ENCODE data around the gene SCYL1. TPM values are rescaled to one million over a fixed set of nuclear protein-coding genes. Genes with fewer than 3 reads are reported as not detected.

SCYL1 gene
- 10 to 100 TPM; 21.8 to 40.0 (median 27.2) TPM for polyA plus RNA-seq (ENCODE audit: low read depth in 6 of 6)

DNA sequence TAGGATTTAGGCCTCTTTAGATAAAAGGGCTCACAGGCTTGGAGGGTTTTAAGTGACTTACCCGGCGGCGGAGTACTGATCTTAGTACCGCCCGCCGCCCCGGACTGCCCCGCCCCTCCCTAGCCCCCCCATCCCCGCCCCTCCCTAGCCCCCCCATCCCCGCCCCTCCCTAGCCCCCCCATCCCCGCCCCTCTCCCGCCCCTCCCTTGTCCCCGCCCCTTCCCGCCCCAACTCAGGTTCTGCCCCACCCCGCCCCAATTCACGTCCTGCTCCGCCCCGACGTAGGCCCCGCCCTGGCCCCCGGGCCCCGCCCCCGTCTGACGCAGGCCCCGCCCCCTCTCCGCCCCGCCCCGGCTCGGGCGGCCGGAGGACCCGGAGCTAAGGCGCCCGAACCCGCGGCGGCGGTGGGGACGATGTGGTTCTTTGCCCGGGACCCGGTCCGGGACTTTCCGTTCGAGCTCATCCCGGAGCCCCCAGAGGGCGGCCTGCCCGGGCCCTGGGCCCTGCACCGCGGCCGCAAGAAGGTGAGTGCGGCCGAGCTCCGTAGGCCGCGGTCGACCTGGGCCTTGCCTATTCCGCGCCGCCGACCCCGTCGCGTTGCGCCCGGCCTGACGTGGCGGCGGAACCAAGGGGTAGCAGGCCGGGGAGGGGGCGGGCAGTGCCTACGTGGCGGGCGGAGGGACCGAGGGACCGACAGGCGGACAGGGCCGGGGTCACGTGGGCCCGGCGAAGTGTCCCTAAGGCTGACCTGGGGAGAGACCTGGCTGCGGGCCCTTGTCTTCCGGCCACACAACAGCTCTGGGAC, at the start of gene SCYL1:
Gene SCYL1 (plus strand): TSS at position 343 of the 805 bp plus-strand sequence. CDS start 71 bp downstream, at position 414.
- H3K4me3 Mint-ChIP-seq = peak within 1 kb of the TSS; percentile 81 to 92 (median 84)
- H3K4me1 Mint-ChIP-seq = peaks cover 36 to 57% (median 37%) of the 10 kb centered on the region in 3 donors
- peak within 1 kb of the TSS; percentile 79 to 96 (median 93) for H3K27ac Mint-ChIP-seq
- DNase-seq = peak; percentile 68
- H3K36me3 Mint-ChIP-seq = no peaks in the 10 kb centered on the region
- H3K27me3 Mint-ChIP-seq = no peaks in the 10 kb centered on the region
- H3K9me3 Mint-ChIP-seq = peaks cover 0 to 2% (median 0%) of the 10 kb centered on the region in 7 donors
- peak; percentile 79 to 84 for ATAC-seq (ENCODE audit: low read depth in 2 of 2)

- H3K9me3 Mint-ChIP-seq = no peaks in the 10 kb centered on the region
- peak overlapping the region; percentile 93 to 100 (median 97) for H3K4me3 Mint-ChIP-seq
- H3K4me1 Mint-ChIP-seq = peaks cover 21 to 25% (median 22%) of the 10 kb centered on the region in 3 donors
- H3K27ac Mint-ChIP-seq = peak overlapping the region; percentile 92 to 99 (median 98)
- ATAC-seq (ENCODE audit: low read depth in 2 of 2) = no peak
- no peaks in the 10 kb centered on the region for H3K36me3 Mint-ChIP-seq
- H3K27me3 Mint-ChIP-seq = no peaks in the 10 kb centered on the region
- DNase-seq = no peak
Observed at GRCh38 chr11:65476632-65477148, 48.2 kb upstream of the SCYL1 start.

DNA sequence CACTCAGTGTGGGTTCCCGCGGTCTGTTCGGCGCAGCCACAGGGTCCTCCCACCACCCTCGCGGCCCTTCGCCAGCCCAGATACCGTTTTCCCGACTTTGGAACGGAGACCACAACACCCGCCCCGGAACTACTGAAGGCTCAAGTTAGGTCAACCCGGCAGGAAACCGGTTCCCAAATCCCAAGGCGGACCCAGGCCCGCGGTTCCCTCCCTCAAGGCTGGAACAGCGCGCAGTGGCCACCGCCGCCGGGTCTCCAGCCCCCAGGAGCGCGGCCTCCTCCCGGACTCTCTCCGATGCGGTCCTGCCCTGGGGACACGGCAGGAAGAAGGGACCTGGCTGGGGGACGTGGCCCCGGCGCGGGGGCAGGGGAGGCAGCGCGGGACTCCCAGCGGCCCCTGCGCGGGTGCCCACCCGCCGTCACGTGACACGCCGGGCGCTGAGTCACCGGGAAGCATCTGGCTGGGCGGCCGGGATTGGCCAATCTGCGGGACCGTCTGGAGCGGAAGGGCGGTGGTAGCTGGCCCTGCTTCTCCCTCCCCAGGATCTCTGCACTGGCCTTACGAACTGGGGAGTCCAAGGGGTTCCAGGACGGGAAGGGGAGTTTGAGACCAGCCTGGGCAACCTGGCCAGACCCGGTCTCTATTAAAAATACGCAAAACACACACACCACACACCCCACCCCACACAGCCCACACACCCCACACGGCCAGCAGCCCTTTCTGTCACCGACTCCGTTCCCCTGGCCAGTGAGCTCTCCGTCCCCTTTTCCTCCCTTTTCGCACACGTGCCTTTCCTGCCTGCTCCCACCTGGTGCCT, 47.5 kb upstream of the SCYL1 start:
- peaks cover 14 to 18% (median 17%) of the 10 kb centered on the region in 3 donors for H3K4me1 Mint-ChIP-seq
- H3K27ac Mint-ChIP-seq = peak overlapping the region; percentile 98 to 100 (median 99)
- peak overlapping the region; percentile 93 to 100 (median 98) for H3K4me3 Mint-ChIP-seq
- DNase-seq (peak; percentile 83), ATAC-seq (ENCODE audit: low read depth in 2 of 2) (peak; percentile 88 to 90)
- H3K36me3 Mint-ChIP-seq = no peaks in the 10 kb centered on the region
- no peaks in the 10 kb centered on the region for H3K9me3 Mint-ChIP-seq
- H3K27me3 Mint-ChIP-seq = no peaks in the 10 kb centered on the region

DNA sequence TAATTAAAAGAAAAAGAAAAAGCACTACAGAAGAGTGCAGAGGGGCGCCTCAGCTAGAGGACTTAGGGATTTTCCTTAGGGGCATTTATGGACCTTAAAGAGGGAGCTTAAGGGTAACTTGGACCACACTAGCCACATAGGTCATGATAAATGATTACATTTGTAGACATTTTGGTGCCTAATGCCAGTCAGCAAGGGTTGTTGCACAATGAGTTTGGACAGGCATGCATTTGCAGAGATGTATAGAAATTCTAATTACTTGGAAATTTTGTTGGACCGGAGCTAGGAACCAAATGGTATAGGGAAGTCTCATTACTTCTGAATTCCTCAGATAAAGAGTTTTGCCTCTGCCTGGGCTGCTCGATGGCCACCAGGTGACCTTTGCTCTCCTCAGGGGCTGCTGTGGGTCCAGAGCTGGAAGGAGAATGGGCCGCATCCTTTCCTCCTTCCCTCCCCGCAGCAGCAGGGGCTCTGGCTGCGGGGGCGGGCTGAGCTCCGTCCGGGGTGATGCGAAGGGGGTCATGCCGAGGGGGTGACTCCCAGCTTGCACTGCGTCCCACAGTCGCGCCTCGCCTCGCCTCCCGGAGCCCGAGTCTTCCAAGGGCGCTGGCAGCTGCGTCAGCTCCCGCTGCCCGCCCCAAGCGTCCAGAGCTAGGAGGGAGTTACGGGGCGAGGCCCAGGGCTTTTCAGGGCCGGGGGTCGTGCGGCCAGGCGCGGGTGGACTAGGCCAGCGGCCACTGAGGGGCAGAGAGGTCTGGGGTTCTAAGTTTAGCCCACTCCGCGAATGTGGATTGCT, 46.3 kb upstream of the SCYL1 start:
- Mint-ChIP-seq H3K27ac (peak overlapping the region in 4 of 6 donors; percentile 29 to 98 (median 45)), H3K36me3 (no peaks in the 10 kb centered on the region), H3K4me1 (peaks cover 13 to 17% (median 14%) of the 10 kb centered on the region in 3 donors), H3K27me3 (no peaks in the 10 kb centered on the region), H3K4me3 (peak overlapping the region in 6 of 8 donors; percentile 24 to 96 (median 54)), H3K9me3 (no peaks in the 10 kb centered on the region)
- DNase-seq (no peak), ATAC-seq (ENCODE audit: low read depth in 2 of 2) (no peak)

DNA sequence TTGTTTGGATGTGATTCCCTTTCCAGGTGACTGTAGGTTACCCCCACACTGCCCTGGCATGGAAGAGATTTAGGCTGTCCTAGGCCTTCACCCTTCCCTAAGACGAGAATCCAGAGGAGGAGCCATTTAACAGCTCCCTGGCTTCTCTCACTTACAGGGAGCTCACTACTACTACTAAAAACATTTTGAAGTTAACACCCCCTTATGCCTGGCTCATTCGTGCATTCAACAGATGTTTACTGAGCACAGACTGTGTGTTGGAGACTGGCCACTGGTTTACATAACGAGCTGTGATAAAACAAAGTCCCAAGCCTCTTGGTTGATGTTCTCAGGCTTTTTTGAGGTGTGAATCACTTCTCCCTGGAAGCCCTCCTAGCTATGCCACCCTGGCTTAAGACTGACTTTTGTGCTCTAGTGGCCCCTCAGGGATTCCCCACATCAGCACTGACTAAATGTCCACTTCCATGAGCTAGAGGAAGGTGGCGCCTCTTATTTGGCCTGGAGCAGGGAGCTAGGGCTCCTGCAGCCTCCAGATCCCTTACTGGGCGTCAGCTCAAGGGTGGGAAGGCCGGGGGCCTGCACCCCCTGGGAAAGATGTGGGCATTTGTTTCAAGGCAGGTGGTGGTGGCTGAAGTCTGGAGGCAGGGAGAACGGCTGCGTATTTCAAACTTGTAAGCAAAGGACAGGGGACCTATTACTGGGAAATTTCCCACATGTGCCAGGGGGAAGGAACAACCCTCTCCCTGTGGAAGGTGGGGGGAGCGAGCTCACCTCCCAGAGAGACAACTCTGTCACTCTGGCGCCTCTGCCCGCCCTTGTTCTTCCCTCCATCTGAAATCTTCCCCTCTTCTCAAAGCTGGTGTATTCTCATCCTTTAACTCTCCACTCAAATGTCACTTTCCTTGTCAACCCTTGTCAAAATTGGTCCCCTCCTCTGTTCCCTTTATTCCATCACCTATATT, 45.4 kb upstream of the SCYL1 start:
- Mint-ChIP-seq H3K27ac (peak overlapping the region in 3 of 6 donors; percentile 27 to 42 (median 39)), H3K27me3 (no peaks in the 10 kb centered on the region), H3K36me3 (no peaks in the 10 kb centered on the region), H3K4me3 (peak overlapping the region in 5 of 8 donors; percentile 1 to 78 (median 25)), H3K9me3 (no peaks in the 10 kb centered on the region), H3K4me1 (peaks cover 13 to 17% (median 14%) of the 10 kb centered on the region in 3 donors)
- no peak for DNase-seq
- no peak for ATAC-seq (ENCODE audit: low read depth in 2 of 2)

- no peaks in the 10 kb centered on the region for H3K9me3 Mint-ChIP-seq
- H3K36me3 Mint-ChIP-seq = no peaks in the 10 kb centered on the region
- H3K4me3 Mint-ChIP-seq = peak overlapping the region in 1 of 8 donors; percentile 18
- H3K27me3 Mint-ChIP-seq = no peaks in the 10 kb centered on the region
- ATAC-seq (ENCODE audit: low read depth in 2 of 2) (no peak), DNase-seq (no peak)
- peaks cover 8 to 10% (median 9%) of the 10 kb centered on the region in 3 donors for H3K4me1 Mint-ChIP-seq
- H3K27ac Mint-ChIP-seq = peak overlapping the region in 1 of 6 donors; percentile 62
Observed at GRCh38 chr11:65482306-65482850, 42.5 kb upstream of the SCYL1 start.

GRCh38 chr11:65485920-65486219, 39.0 kb upstream of the SCYL1 start:
- Mint-ChIP-seq H3K9me3 (no peaks in the 10 kb centered on the region), H3K27me3 (no peaks in the 10 kb centered on the region), H3K4me3 (no peak overlapping the region), H3K36me3 (no peaks in the 10 kb centered on the region), H3K4me1 (peaks cover 22 to 29% (median 29%) of the 10 kb centered on the region in 3 donors), H3K27ac (no peak overlapping the region)
- no peak for ATAC-seq (ENCODE audit: low read depth in 2 of 2)
- no peak for DNase-seq

- Mint-ChIP-seq H3K9me3 (no peaks in the 10 kb centered on the region), H3K36me3 (no peaks in the 10 kb centered on the region), H3K4me3 (no peak overlapping the region), H3K27ac (peak overlapping the region in 4 of 6 donors; percentile 28 to 84 (median 52)), H3K4me1 (peaks cover 30 to 39% (median 38%) of the 10 kb centered on the region in 3 donors), H3K27me3 (no peaks in the 10 kb centered on the region)
- no peak for ATAC-seq (ENCODE audit: low read depth in 2 of 2)
- DNase-seq = no peak
Observed at GRCh38 chr11:65486570-65487466, 38.1 kb upstream of the SCYL1 start.

DNA sequence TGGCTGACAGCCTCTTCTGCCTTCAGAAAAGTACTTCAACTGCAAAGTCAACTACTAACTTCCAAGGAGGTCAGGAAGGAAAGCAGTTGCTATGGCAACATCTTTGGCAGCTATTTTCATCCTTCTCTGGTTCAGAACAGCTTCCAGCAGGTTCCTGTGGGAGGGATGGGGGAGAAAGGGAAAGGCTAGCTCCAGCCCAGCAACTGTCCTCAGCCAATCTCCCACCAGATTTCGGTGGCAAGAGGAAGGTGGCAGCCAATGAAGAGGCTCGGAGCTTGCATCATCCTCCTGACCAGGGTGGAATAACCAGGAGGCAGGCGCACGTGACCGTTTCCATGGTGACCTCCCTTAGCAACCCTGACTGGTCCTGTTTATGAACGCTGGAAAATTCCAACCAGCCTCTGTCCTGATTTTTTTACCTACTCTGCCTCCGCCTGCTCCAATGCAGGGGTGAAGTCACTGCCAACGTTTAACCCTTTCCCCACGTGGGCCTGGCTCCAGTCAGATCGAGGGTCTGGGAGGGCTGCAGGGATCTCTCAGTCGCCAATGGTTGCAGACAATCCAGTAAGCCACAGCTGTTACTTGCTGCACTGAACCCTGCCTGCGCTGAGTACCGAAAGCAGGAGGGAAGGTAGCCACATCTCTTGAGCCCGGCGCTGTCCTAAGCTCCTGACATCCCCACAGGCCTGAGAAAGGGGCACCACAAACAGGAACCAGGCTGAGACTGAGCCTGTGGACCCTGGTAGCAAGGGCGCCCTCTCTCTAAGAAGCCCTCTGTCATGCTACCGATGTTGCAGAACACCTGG, 37.2 kb upstream of the SCYL1 start:
- DNase-seq (no peak), ATAC-seq (ENCODE audit: low read depth in 2 of 2) (peak; percentile 47 to 60)
- H3K36me3 Mint-ChIP-seq = no peaks in the 10 kb centered on the region
- no peaks in the 10 kb centered on the region for H3K27me3 Mint-ChIP-seq
- peaks cover 38 to 47% (median 47%) of the 10 kb centered on the region in 3 donors for H3K4me1 Mint-ChIP-seq
- peak overlapping the region in 5 of 8 donors; percentile 4 to 50 (median 35) for H3K4me3 Mint-ChIP-seq
- no peaks in the 10 kb centered on the region for H3K9me3 Mint-ChIP-seq
- peak overlapping the region; percentile 26 to 84 (median 58) for H3K27ac Mint-ChIP-seq

DNA sequence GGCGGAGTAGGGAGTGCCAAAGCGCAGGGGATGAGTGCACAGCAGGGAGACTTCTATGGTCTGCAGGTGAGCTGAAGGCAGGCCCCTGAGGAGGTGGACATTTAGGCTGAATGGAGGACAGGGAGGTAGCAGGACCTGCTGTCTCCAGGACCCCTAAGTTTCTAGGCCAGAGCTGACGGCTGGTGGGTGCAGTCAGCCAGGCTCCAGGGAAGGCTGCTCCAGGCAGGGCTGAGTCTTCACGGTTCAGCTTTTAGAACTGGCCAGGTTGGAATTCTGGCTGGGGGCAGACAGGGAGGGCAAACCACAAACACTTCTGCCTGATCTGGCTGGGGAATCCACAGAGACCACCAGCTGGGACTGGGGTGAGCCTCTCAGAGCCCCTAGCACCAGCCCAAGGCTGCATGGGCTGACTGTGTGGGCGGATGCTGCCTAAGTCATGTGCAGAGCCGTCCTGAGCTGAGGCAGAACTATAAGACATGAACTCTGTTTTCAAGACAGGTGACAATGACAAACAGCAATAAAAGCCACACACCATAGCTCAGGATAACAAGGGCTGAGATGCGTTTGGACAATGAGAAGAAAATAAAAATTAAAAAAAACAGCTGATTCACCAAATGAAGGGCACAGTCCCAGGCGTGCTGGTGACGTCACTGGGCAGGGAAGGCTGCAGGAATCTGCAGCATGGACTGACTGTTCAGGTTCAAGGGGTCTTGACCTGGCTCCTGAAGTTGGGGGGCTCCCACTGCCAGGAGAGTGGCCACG, 36.4 kb upstream of the SCYL1 start:
- ATAC-seq (ENCODE audit: low read depth in 2 of 2) (no peak), DNase-seq (no peak)
- H3K9me3 Mint-ChIP-seq = no peaks in the 10 kb centered on the region
- no peaks in the 10 kb centered on the region for H3K36me3 Mint-ChIP-seq
- no peaks in the 10 kb centered on the region for H3K27me3 Mint-ChIP-seq
- peak overlapping the region in 4 of 6 donors; percentile 26 to 81 (median 60) for H3K27ac Mint-ChIP-seq
- H3K4me1 Mint-ChIP-seq = peaks cover 45 to 55% (median 55%) of the 10 kb centered on the region in 3 donors
- peak overlapping the region in 5 of 8 donors; percentile 4 to 46 (median 35) for H3K4me3 Mint-ChIP-seq
